BLaER1 treated with 17β-estradiol and CSF1 and Interleukin-3, amounts not matched to agents 10 nM and 100 nM (cell line): ENCODE data around the gene APAF1.

Experiments used
- H3K27ac ChIP-seq, 11 experiments: shearing (Covaris generic); formaldehyde crosslinking; 2 replicates each; pipeline ENCODE4 v1.8.1; 2022
- H3K27me3 ChIP-seq, 11 experiments: shearing (Covaris generic); formaldehyde crosslinking; 2 replicates each; pipeline ENCODE4 v1.8.1; 2022
- H3K36me3 ChIP-seq, 11 experiments: shearing (Covaris generic); formaldehyde crosslinking; 2 replicates each; pipeline ENCODE4 v1.8.1; 2022
- H3K4me1 ChIP-seq, 10 experiments: shearing (Covaris generic); formaldehyde crosslinking; 2 replicates each; pipeline ENCODE4 v1.8.1; 2022
- H3K4me2 ChIP-seq, 11 experiments: shearing (Covaris generic); formaldehyde crosslinking; 2 replicates each; pipeline ENCODE4 v1.8.1; 2022
- H3K4me3 ChIP-seq, 10 experiments: shearing (Covaris generic); formaldehyde crosslinking; 2 replicates each; pipeline ENCODE4 v1.8.1; 2022
- H3K9ac ChIP-seq, 11 experiments: shearing (Covaris generic); formaldehyde crosslinking; 2 replicates each; pipeline ENCODE4 v1.8.1; 2022
- H3K9me3 ChIP-seq, 11 experiments: shearing (Covaris generic); formaldehyde crosslinking; replicated peaks in 1 of 11; 2 replicates each; pipeline ENCODE4 v1.8.1; 2022
- H4K20me1 ChIP-seq, 11 experiments: shearing (Covaris generic); formaldehyde crosslinking; 2 replicates each; pipeline ENCODE4 v1.8.1; 2022
- Cebpa-rat ChIP-seq, 11 experiments: shearing (Covaris generic); IDR thresholded peaks; 2 replicates each; pipeline ENCODE4 v1.8.1; 2022

APAF1 gene

GRCh38 chr12:98770230-98770629 lies 125.1 kb downstream of the APAF1 start:
- no peak for TF ChIP-seq Cebpa-rat (IDR thresholded peaks at IDR 0.05)
- H3K27ac ChIP-seq, result no peak overlapping the region
- no peak overlapping the region for H3K4me2 ChIP-seq
- no peak overlapping the region for H3K4me3 ChIP-seq
- peaks cover 0 to 88% (median 43%) of the 10 kb centered on the region in 11 experiments; a peak in 14 of 22 replicates for H3K36me3 ChIP-seq
- H4K20me1 ChIP-seq, result no peaks in the 10 kb centered on the region
- H3K9me3 ChIP-seq, result no peaks in the 10 kb centered on the region; a peak in 1 of 22 replicates
- no peak overlapping the region for H3K9ac ChIP-seq
- no peaks in the 10 kb centered on the region for H3K27me3 ChIP-seq
- no peaks in the 10 kb centered on the region for H3K4me1 ChIP-seq

GRCh38 chr12:98771811-98772752 lies 127.0 kb downstream of the APAF1 start:
- H3K27ac ChIP-seq, result no peak overlapping the region
- no peak overlapping the region for H3K9ac ChIP-seq
- no peak overlapping the region for H3K4me2 ChIP-seq
- H3K4me1 ChIP-seq, result no peaks in the 10 kb centered on the region
- H3K9me3 ChIP-seq, result no peaks in the 10 kb centered on the region; a peak in 1 of 22 replicates
- no peaks in the 10 kb centered on the region for H4K20me1 ChIP-seq
- peaks cover 0 to 89% (median 40%) of the 10 kb centered on the region in 11 experiments; a peak in 14 of 22 replicates for H3K36me3 ChIP-seq
- no peak overlapping the region for H3K4me3 ChIP-seq
- no peak for TF ChIP-seq Cebpa-rat (IDR thresholded peaks at IDR 0.05)
- no peaks in the 10 kb centered on the region for H3K27me3 ChIP-seq

- Histone ChIP-seq H3K27me3 (no peaks in the 10 kb centered on the region), H4K20me1 (no peaks in the 10 kb centered on the region), H3K4me3 (no peak overlapping the region), H3K36me3 (peaks cover 0 to 89% (median 41%) of the 10 kb centered on the region in 11 experiments; a peak in 14 of 22 replicates), H3K4me2 (no peak overlapping the region), H3K4me1 (no peaks in the 10 kb centered on the region), H3K9ac (no peak overlapping the region), H3K27ac (no peak overlapping the region), H3K9me3 (no peaks in the 10 kb centered on the region; a peak in 1 of 22 replicates)
- no peak for TF ChIP-seq Cebpa-rat (IDR thresholded peaks at IDR 0.05)
Observed at GRCh38 chr12:98772818-98773217, 127.7 kb downstream of the APAF1 start.

DNA sequence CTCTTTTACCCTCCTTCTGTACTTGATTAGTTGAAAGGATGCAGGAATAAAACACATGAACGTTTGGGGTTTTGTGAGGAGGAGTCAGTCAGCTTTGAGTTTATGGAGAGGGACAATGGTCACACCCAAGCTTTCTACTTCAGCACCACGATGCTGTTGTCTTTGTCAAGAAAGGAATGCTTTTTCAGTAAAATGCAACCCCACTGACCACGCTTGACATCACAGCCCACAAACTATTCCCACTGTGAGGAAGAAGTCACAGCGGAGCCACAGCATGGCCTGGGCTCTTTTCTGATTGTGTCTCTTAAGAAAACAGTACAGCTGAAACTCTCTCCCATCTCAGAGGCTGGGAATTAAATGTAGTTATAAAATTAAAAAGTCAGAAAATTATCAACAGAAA lies 135.2 kb downstream of the APAF1 start:
- no peak overlapping the region for H3K4me3 ChIP-seq
- no peak for TF ChIP-seq Cebpa-rat (IDR thresholded peaks at IDR 0.05)
- no peaks in the 10 kb centered on the region for H3K27me3 ChIP-seq
- no peaks in the 10 kb centered on the region for H4K20me1 ChIP-seq
- no peaks in the 10 kb centered on the region for H3K4me1 ChIP-seq
- H3K36me3 ChIP-seq, result peaks cover 0 to 97% (median 51%) of the 10 kb centered on the region in 11 experiments; a peak in 13 of 22 replicates
- no peak overlapping the region for H3K9ac ChIP-seq
- H3K9me3 ChIP-seq, result no peaks in the 10 kb centered on the region
- H3K4me2 ChIP-seq, result no peak overlapping the region
- H3K27ac ChIP-seq, result no peak overlapping the region

DNA sequence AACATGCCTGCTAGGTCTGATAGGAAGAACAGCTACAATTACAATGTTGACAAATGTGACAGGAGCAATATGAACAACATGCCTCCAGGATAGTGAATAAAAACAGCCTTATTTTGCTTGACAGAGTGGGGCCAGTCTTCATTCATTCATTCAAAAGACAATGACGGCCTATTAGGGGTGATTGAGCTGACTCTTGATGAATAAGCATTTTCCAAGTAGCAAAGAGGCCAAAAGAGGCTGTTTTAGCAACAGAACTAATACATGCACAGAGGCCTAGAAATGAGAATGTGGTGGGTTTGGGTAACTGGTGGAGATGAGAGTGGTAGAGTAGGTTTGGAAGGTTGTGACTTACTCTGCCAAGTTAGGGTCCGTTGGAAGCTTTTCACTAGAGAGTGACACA lies 138.3 kb downstream of the APAF1 start:
- no peak overlapping the region for H3K9ac ChIP-seq
- no peak overlapping the region for H3K4me3 ChIP-seq
- H3K36me3 ChIP-seq, result peaks cover 0 to 86% (median 48%) of the 10 kb centered on the region in 11 experiments; a peak in 13 of 22 replicates
- H3K27me3 ChIP-seq, result no peaks in the 10 kb centered on the region
- H3K27ac ChIP-seq, result no peak overlapping the region
- H3K4me1 ChIP-seq, result no peaks in the 10 kb centered on the region
- no peaks in the 10 kb centered on the region for H3K9me3 ChIP-seq
- no peaks in the 10 kb centered on the region for H4K20me1 ChIP-seq
- TF ChIP-seq Cebpa-rat (IDR thresholded peaks at IDR 0.05), result no peak
- H3K4me2 ChIP-seq, result no peak overlapping the region
